HG02973 (cell line): ENCODE results near the gene UBE2V1.
"Not testable (repeated sequence)": the region's sequence is repeated elsewhere in the genome, so short reads cannot be mapped to it uniquely, and the experiment has no call there.

Experiments
- ATAC-seq: cut with Tn5 transposase; IDR thresholded peaks from one replicate; pipeline ENCODE4 v1.9.1; 2021; ENCODE audit warnings: moderate library complexity; ENCODE audit not compliant: unreplicated experiment

The UBE2V1 gene

DNA sequence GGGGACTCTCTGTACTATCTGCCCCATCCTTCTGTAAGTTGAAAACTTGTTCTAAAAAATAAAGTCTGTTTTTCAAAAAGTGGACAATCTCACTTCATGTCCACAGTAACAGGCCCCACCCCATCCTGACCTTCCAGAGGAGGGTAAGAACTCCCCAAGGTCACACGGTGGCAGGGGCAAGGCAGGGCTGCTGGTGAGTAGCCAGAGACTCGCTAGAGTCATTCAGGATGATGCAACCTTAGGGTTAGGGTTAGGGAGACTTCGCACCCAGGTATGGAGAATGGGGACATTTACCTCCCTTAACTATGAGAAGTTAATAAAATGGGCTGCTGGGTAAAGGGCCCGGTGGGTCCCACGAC, 25.1 kb upstream of the UBE2V1 start:
- no peak for ATAC-seq

- not testable (repeated sequence) for ATAC-seq
These were observed 24.8 kb upstream of the UBE2V1 start for GRCh38 chr20:50137702-50138101.

GRCh38 chr20:50136822-50137599, 24.1 kb upstream of the UBE2V1 start:
- ATAC-seq, result no peak

- not testable (repeated sequence) for ATAC-seq
These were observed 22.2 kb upstream of the UBE2V1 start for GRCh38 chr20:50135157-50135556.

GRCh38 chr20:50133474-50134217, 20.7 kb upstream of the UBE2V1 start:
- no peak for ATAC-seq

DNA sequence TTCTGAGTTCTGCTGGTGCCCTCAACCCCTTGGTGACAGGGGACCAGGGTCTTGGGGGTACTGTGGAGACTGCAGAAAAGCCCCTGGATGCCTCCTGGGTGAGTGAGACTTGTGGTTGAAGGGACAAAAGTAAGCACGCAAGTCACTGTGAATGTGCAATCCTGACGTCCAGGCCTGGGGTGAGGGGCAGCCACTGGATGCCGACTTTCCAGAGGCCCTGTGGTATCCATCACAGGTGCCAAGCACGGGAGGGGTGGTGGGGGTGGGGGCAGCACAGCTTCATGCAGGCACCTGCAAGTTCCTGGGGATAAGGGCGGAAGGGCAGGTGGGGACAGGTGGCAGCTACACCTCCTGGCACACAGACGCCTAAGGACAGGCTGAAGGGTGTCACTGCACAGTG, 20.1 kb upstream of the UBE2V1 start:
- no peak for ATAC-seq

DNA sequence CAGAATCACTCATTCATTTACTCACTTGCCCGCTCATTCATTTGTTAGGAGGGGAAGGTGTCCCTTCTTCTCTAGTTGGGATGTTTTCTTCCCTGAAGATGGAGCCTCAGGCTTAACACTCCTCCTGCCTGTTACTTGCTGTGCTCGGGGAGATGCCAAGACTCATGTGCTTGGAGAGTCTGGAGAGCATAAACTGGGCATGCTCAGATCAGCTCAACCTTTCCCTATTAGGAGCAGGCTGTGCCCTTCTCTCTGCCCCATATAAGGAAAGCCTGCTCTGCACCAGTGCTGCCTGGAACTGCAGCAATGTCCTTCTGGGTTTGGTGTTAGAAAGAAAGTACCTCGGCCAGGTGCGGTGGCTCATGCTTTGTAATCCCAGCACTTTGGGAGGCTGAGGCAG, 18.0 kb upstream of the UBE2V1 start:
- ATAC-seq, result no peak

DNA sequence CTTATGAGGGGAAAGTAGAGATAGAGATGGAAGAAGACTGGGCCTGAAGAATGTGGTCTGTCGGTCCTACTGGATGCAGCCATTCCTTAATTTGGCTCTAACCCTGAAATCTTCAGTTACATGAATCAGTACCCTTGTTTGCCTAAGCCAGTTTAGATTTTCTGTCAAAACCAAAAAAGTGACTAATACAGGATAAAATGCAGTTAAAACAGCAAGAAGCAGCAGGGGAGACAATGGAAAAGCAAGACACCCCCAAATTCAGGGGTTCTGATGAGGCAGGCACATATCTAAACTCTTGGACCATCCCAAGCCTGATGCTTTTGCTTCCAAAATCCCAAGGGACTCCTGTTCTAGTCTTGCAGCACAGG, 17.4 kb upstream of the UBE2V1 start:
- no peak for ATAC-seq

DNA sequence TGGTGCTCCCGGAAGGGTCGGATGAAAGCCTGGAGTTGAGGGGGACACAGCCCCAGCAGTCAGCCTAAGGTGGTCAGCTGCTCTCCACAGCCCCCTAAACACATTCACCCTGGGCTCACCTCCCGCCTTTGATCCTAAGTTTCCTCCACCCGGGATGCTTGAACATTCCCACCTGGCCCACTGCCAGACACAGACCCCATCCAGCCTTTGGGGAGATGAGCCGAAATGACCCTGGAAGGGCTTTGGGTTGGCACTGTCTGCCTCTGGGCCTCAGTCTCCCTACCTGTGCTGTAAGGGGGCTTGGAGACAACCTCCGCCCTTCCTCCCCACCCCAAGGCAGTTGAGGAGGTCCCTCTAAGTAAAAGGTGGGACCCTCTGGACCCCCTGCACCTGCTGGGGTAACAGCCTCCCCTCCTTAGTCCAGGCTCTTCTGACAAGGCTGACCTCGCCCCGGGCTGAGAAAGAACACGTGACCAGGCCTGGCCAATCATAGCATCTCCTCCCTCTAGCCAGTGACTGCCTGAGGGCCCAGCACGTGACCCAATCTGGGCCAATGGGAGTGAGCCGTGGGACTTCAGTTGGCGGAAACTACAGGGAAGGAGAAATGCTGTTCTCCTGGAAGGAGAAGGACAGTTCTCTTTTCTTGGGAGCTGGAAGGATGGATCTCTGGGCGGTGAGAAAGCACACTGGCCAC, 16.9 kb upstream of the UBE2V1 start:
- ATAC-seq, result no peak

- ATAC-seq, result no peak
These were observed 15.6 kb upstream of the UBE2V1 start for GRCh38 chr20:50128520-50128905.

DNA sequence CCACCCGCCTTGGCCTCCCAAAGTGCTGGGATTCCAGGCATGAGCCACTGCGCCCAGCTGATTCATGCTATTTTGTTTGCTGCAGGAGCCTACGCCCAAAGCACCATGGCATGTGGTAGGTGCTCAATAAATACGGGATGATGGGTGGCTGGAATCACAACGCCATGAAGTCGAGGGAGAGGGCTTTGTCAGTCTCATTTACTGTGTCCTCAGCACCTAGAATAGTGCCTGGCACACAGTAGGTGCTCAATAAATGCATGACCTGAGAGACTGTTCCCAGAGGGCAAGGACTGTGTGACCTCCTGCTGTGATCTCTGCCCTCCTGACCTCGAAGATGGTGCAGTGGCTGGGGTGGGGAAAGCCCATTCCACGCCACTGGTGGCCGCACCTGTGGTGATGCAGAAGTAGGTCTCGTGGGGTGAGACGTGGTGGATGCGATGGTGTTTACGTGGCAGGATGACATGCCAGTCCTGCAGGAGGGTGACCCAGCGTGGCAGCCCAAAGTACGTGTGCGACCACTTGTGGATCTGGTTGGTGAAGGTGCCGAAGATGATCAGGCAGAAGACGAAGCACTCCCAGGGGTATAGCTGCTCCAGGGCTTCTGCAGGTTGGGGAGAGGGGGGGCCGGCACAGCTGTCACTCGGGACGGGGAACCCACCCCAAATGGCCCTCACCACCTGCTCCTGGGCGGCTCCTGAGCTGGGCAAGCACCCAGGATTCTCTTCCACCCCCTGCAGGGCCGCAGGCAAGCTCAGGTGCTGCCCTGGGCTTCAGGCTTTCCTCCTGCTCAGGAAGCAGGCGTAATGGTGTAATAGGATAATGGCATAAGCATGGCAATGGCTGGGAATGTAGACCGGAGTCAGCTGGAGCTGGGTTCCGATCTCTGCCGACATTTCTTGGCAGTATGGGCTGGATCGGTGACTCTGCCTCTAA, 14.9 kb upstream of the UBE2V1 start:
- no peak for ATAC-seq

- ATAC-seq, result no peak
These were observed 13.7 kb upstream of the UBE2V1 start for GRCh38 chr20:50126662-50127061.

DNA sequence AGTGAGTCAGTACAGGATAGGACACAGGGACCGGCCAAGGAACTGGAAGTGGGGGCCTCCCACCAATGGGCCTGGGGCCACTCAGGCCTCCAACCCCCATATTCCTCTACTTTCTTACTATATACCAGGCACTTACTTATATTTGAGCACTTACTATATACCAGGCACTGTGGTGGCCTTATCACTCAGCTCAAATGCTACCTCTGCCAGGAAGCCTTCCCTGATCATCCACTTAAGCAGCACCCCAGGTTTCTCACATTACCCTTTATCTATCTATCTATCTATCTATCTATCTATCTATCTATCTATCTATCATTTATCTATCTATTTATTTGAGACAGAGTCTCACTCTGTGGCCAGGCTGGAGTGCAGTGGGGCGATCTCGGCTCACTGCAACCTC, 12.3 kb upstream of the UBE2V1 start:
- no peak for ATAC-seq

DNA sequence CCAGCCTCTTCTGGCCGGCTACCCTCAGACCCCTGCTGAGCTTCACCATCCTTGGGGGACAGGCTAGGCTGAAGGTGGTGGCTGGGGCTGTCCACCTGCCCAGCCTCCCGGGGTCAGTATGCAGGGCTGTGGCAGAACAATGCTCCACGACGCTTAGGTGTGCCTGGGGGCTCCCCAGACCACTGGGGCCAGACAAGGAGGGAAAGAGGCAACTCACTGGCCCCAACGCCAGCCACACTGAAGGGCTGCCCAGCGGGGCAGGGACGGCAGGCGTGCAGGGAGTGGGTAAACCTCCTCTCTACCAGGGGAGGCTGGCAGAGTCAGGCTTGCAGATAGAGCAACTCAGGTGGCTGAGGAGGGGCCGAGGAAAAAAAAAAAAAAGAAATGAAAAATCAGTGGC, 11.5 kb upstream of the UBE2V1 start:
- ATAC-seq, result no peak

DNA sequence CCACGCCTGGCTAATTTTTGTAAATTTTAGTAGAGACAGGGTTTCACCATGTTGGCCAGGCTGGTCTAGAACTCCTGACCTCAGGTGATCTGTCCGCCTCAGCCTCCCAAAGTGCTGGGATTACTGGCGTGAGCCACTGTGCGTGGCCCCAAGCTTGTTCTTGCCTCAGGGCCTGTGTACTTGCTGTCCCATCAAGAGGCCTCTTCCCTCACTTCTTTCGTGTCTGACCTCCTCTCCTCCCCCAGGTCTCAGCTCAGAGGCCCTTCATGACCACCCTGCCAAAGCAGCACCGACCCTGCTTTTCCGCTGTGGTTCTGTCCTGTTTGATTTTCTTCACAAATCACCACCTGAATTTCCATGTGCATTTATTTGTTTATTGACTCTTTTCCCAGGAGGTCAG, 10.5 kb upstream of the UBE2V1 start:
- ATAC-seq, result no peak

- no peak for ATAC-seq
These were observed 9.8 kb upstream of the UBE2V1 start for GRCh38 chr20:50122763-50123162.

DNA sequence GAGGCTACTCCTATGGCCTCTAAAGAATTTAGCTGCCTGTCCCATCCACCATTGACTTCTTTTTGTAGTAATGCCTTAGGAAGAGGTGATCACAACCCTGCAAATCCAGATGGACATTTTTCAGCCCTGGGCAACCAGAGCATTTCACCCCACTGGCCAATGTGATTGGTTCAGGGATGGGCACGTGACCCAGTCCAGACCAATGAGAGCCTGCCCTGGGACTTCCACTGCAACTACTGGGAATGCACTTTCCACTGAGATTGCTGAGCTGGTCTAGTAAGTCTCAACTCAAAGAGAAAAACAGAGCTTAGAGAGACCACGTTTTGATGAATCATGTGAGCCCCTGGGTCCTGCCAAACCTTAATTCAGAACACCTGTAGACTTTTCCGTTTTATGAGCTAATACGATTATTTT, 8.9 kb upstream of the UBE2V1 start:
- ATAC-seq, result no peak

- no peak for ATAC-seq
These were observed 8.2 kb upstream of the UBE2V1 start for GRCh38 chr20:50120935-50121693.

DNA sequence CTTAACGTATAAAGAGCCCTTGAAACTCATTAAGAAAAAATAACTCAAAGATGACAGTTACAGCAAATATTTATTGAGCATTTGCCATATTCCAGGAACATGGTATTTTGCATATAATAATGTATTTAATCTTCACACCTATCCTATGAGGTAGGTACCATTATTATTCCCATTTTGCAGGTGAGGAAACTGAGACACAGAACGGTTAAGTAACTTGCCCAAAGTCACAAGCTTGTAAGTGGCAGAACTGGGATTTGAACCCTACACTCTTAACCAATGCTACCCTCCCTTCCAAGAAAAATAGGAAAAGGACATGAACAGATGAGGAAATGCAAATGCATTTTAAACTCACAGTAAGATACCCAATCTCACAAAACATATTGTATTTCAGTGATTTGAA, 5.3 kb upstream of the UBE2V1 start:
- ATAC-seq, result no peak

DNA sequence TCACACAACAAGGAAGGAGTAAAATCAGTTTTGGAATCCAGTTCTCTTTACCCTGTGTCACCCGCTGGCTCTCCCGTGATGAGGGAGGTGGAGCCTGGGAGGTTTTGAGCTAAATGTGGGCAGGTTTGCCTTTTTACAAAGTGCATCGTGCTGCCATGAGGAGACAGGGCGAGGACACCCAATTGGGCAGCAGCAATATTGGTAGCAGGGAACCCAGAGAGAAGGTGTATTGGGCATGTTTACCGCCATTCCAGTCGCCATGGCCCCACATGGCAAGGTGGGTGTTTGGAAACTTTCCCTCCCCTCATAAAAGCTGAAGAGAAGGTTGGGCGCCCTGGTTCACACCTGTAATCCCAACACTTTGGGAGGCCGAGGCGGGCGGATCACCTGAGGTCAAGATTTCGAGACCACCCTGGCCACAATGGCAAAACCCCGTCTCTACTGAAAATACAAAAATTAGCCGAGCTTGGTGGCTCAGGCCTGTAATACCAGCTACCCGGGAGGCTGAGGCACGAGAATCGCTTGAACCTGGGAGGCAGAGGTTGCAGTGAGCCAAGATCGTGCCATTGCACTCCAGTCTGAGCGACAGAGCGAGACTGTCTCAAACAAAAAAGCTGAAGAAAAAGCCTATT, 3.5 kb upstream of the UBE2V1 start:
- ATAC-seq, result no peak
